Measurements from ENCODE around the gene CPD. TPM values are rescaled to one million over a fixed set of nuclear protein-coding genes. Genes with fewer than 3 reads are reported as not detected.

CPD gene
- total RNA-seq, 1 donor from 2014 or later: 51.2 TPM

DNA sequence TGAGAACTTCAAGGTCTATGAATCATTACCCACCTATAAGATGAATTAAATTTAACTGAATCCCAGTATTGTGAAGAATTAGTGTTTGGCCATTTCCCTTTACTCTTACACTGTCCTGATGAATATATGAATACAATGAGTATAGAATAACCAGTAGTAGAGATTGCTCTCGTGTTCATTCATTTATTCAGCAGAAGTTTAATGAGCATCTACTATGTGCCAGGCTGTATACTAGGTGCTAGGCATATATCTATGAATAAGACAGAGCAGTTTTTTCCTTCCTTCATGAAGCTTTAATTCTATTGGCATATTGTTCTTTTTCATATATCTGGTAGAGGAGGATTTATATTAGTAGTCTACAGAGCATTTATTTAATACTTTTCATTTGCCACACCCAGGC is 104.4 kb downstream of the CPD start:
- Mint-ChIP-seq H3K9me3 (ENCODE audit: unreplicated experiment) (no peaks in the 10 kb centered on the region), H3K36me3 (ENCODE audit: low read depth, unreplicated experiment) (peaks cover 6% of the 10 kb centered on the region)
- no peak overlapping the region for H3K27ac ChIP-seq (ENCODE audit: low read depth, low read length)

DNA sequence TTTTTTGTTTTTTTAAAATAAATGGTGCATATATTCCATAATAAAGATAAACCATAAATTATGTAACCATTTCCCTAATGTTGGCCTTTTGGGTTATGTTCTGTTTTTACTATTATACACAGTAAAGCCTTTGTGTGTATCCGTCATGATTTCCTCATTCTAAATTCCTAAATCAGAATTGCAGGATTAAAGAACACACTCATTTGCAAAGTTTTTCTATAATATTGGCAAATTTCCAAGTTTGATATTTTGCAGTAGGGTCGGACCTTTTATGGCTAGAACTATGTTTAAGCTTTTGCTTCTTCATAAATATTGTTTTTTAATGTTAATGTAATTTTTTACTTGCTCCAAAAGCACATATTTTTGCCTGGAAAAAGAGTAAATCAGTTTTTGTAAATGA is 115.1 kb downstream of the CPD start:
- H3K36me3 ChIP-seq (ENCODE audit: insufficient read depth, low read length): peaks cover 63% of the 10 kb centered on the region
- TF ChIP-seq, protein P1, sequence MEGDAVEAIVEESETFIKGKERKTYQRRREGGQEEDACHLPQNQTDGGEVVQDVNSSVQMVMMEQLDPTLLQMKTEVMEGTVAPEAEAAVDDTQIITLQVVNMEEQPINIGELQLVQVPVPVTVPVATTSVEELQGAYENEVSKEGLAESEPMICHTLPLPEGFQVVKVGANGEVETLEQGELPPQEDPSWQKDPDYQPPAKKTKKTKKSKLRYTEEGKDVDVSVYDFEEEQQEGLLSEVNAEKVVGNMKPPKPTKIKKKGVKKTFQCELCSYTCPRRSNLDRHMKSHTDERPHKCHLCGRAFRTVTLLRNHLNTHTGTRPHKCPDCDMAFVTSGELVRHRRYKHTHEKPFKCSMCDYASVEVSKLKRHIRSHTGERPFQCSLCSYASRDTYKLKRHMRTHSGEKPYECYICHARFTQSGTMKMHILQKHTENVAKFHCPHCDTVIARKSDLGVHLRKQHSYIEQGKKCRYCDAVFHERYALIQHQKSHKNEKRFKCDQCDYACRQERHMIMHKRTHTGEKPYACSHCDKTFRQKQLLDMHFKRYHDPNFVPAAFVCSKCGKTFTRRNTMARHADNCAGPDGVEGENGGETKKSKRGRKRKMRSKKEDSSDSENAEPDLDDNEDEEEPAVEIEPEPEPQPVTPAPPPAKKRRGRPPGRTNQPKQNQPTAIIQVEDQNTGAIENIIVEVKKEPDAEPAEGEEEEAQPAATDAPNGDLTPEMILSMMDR (IDR thresholded peaks at IDR 0.05; ENCODE audit: insufficient read depth, low read depth, low read length): no peak
- no peak for TF ChIP-seq EZH2 (IDR thresholded peaks at IDR 0.05; ENCODE audit: insufficient read depth, low read length)

More for the DNA sequence above, 104.4 kb downstream of the CPD start:
- H2AFZ ChIP-seq (ENCODE audit: low read depth, low read length): no peak overlapping the region
- no peak overlapping the region for H3K9ac ChIP-seq (ENCODE audit: low read length)
- Mint-ChIP-seq H3K4me1 (ENCODE audit: low read depth, unreplicated experiment) (peaks cover 5% of the 10 kb centered on the region), H3K27me3 (ENCODE audit: low read depth, unreplicated experiment) (no peaks in the 10 kb centered on the region), H3K4me3 (ENCODE audit: unreplicated experiment) (no peak overlapping the region), H3K27ac (ENCODE audit: unreplicated experiment) (no peak overlapping the region)
- TF ChIP-seq EZH2 (IDR thresholded peaks at IDR 0.05; ENCODE audit: insufficient read depth, low read length): no peak
- TF ChIP-seq, protein P1 (IDR thresholded peaks at IDR 0.05; ENCODE audit: insufficient read depth, low read depth, low read length): no peak
- H3K4me3 ChIP-seq (ENCODE audit: insufficient read depth, low read depth, low read length): no peak overlapping the region
- H3K9me3 ChIP-seq (ENCODE audit: insufficient read depth, low read depth, low read length): no peaks in the 10 kb centered on the region
- no peak for DNase-seq (ENCODE audit: low read depth)
- H3K4me2 ChIP-seq (ENCODE audit: low read length): no peak overlapping the region
- peaks cover 46% of the 10 kb centered on the region for H3K79me2 ChIP-seq (ENCODE audit: insufficient read depth, low read length)
- H3K4me1 ChIP-seq (ENCODE audit: insufficient read depth, low read length): no peaks in the 10 kb centered on the region
- no peaks in the 10 kb centered on the region for H3K27me3 ChIP-seq (ENCODE audit: insufficient read depth, low read length)
- peaks cover 7% of the 10 kb centered on the region for H4K20me1 ChIP-seq (ENCODE audit: insufficient read depth, low read length)
- peaks cover 50% of the 10 kb centered on the region for H3K36me3 ChIP-seq (ENCODE audit: insufficient read depth, low read length)
- no peak for FAIRE-seq

DNA sequence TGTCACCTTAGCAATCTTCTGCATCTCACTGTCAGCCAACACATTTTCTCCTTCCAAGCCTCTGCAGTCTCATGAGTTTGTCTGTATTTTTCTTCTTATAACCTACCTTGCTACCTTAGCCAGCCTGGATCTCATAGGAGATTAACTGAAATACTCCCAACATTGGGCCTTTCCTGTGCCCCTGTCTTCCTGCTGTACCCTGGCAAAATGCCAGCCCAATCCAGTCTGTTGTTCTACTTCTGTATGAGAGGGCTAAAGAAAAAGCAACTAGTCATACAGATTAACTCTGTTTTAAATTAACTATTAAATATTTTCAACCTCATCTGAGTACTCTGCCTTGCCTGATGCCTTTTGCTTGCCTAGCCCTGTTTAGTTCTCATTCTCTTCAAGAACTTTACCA is 116.9 kb downstream of the CPD start:
- FAIRE-seq (peak; percentile 5), DNase-seq (ENCODE audit: low read depth) (no peak)
- Histone ChIP-seq H4K20me1 (ENCODE audit: insufficient read depth, low read length) (peaks cover 25% of the 10 kb centered on the region), H3K9ac (ENCODE audit: low read length) (no peak overlapping the region), H3K4me2 (ENCODE audit: low read length) (no peak overlapping the region), H3K4me1 (ENCODE audit: insufficient read depth, low read length) (no peaks in the 10 kb centered on the region), H3K79me2 (ENCODE audit: insufficient read depth, low read length) (peaks cover 6% of the 10 kb centered on the region), H3K27ac (ENCODE audit: low read depth, low read length) (no peak overlapping the region), H3K4me3 (ENCODE audit: insufficient read depth, low read depth, low read length) (no peak overlapping the region), H3K9me3 (ENCODE audit: insufficient read depth, low read depth, low read length) (no peaks in the 10 kb centered on the region), H3K36me3 (ENCODE audit: insufficient read depth, low read length) (peaks cover 60% of the 10 kb centered on the region), H3K27me3 (ENCODE audit: insufficient read depth, low read length) (no peaks in the 10 kb centered on the region), H2AFZ (ENCODE audit: low read depth, low read length) (no peak overlapping the region)
- no peak overlapping the region for H3K4me3 Mint-ChIP-seq (ENCODE audit: unreplicated experiment)
- H3K27me3 Mint-ChIP-seq (ENCODE audit: low read depth, unreplicated experiment): no peaks in the 10 kb centered on the region
- no peak overlapping the region for H3K27ac Mint-ChIP-seq (ENCODE audit: unreplicated experiment)
- peaks cover 18% of the 10 kb centered on the region for H3K36me3 Mint-ChIP-seq (ENCODE audit: low read depth, unreplicated experiment)
- no peaks in the 10 kb centered on the region for H3K9me3 Mint-ChIP-seq (ENCODE audit: unreplicated experiment)
- H3K4me1 Mint-ChIP-seq (ENCODE audit: low read depth, unreplicated experiment): no peaks in the 10 kb centered on the region
- TF ChIP-seq EZH2 (IDR thresholded peaks at IDR 0.05; ENCODE audit: insufficient read depth, low read length): no peak
- TF ChIP-seq, protein P1 (IDR thresholded peaks at IDR 0.05; ENCODE audit: insufficient read depth, low read depth, low read length): no peak

More for the DNA sequence above, 115.1 kb downstream of the CPD start:
- Histone ChIP-seq H3K27ac (ENCODE audit: low read depth, low read length) (no peak overlapping the region), H3K4me2 (ENCODE audit: low read length) (no peak overlapping the region), H3K27me3 (ENCODE audit: insufficient read depth, low read length) (no peaks in the 10 kb centered on the region), H3K4me1 (ENCODE audit: insufficient read depth, low read length) (no peaks in the 10 kb centered on the region), H2AFZ (ENCODE audit: low read depth, low read length) (no peak overlapping the region), H3K9me3 (ENCODE audit: insufficient read depth, low read depth, low read length) (no peaks in the 10 kb centered on the region), H3K9ac (ENCODE audit: low read length) (no peak overlapping the region), H4K20me1 (ENCODE audit: insufficient read depth, low read length) (peaks cover 16% of the 10 kb centered on the region), H3K4me3 (ENCODE audit: insufficient read depth, low read depth, low read length) (no peak overlapping the region), H3K79me2 (ENCODE audit: insufficient read depth, low read length) (peaks cover 3% of the 10 kb centered on the region)
- no peaks in the 10 kb centered on the region for H3K4me1 Mint-ChIP-seq (ENCODE audit: low read depth, unreplicated experiment)
- no peak overlapping the region for H3K27ac Mint-ChIP-seq (ENCODE audit: unreplicated experiment)
- peaks cover 20% of the 10 kb centered on the region for H3K36me3 Mint-ChIP-seq (ENCODE audit: low read depth, unreplicated experiment)
- H3K27me3 Mint-ChIP-seq (ENCODE audit: low read depth, unreplicated experiment): no peaks in the 10 kb centered on the region
- H3K9me3 Mint-ChIP-seq (ENCODE audit: unreplicated experiment): no peaks in the 10 kb centered on the region
- DNase-seq (ENCODE audit: low read depth) (no peak), FAIRE-seq (no peak)
- H3K4me3 Mint-ChIP-seq (ENCODE audit: unreplicated experiment): no peak overlapping the region

Measured in astrocyte (in vitro differentiated cells and primary cell).